CD4-positive, alpha-beta T cell treated with Interleukin-12 subunit alpha and Interleukin-12 subunit beta, for 1 hour (primary cell): ENCODE results near the gene PTCHD1.

Source experiments
- DNase-seq: peaks from one replicate; pipeline ENCODE4 v3.0.0-alpha.2; 2020

Gene PTCHD1

DNA sequence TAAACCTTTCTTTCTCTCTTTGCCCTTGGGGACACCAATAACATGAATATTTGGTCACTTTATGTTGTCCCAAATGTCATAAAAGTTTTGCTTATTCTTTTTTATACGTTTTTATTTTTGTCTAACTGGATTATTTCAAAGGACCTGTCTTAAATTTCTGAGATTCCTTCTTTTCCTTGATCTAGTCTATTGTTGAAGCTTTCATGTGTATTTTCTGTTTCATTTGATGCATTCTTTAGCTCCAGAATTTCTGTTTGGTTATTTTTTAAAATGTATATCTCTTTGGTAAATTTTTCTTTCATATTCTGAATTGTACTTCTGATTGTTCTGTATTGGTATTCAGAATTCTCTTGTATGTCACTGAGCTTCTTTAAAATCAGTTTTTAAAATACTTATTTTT lies 88.3 kb downstream of the PTCHD1 start:
- DNase-seq = no peak

DNA sequence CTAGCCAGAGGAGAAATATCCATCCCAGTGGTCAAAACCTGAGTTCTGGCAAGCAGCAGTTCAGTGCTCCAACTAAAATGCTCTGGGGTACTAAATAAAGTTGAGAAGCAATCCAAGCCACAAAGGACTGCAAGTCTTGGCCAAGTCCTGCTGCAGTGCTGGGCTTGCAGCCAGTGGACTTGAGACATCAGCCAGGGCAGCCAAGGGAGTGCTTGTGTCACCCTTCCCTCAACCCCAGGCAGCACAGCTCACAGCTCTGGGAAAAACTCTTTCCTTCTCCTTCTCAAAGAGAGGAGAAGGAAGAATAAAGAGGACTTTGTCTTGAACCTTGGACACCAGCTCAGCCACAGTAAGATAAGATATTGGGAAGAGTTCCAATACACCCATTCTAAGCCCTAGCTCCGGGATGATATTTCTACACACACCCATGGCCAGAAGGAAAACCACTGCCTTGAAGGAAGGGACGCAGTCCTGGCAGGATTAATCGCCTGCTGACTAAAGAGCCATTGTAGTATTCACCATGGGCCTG lies 99.8 kb downstream of the PTCHD1 start:
- DNase-seq = no peak

DNA sequence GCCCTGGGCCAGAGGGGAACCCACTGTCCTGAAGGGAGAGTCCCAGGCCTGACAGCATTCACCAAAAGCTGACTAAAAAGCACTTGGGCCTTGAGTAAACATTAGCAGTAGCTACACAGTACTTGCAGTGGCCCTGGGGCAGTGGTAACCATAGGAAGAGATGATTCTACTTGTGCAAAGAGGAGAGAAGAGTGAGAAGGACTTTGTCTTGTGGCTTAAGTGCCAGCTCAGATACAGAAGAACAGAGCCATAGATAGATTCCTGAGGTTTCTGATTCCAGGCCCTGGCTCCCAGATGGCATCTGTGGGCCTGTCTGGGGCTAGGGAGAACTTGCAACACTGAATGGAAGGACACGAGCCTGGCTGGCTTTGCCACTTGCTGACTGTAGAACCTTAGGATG lies 100.5 kb downstream of the PTCHD1 start:
- DNase-seq = no peak

DNA sequence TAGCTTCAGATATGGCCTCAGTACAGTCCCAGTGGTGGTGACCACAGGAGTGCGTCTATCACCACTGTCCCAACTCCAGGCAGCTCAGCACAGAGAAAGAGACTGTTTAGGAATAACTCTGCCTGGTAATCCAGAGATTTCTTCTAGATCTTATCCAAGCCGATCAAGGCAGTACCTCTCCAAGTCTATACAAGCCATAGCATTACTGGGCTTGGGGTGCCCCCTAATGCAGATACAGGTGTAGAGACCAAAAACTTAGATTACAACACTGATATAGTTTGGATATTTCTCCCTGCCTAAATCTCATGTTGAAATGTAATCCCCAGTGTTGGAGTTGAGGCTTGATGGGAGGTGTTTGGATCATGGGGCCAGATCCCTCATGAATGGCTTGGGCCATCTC lies 100.9 kb downstream of the PTCHD1 start:
- DNase-seq = no peak

DNA sequence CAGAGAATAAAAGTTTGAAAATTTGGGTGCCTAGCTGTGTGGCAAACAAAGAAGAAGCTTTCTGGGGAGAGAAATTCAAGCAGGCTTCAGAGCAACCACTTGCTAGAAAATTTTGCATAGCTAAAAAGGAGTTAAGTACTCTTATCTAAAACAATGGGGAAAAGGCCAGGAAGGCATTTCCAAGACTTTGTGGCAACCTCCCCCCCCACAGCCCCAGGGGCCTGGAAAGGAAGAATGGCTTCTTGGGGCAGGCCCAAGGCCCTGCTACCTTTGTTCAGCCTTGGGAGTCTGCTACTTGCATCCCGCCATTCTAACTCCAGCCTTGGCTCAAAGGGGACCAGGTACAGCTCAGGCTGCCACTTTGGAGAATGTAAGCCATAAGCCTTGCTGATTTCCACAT lies 102.2 kb downstream of the PTCHD1 start:
- no peak for DNase-seq

DNA sequence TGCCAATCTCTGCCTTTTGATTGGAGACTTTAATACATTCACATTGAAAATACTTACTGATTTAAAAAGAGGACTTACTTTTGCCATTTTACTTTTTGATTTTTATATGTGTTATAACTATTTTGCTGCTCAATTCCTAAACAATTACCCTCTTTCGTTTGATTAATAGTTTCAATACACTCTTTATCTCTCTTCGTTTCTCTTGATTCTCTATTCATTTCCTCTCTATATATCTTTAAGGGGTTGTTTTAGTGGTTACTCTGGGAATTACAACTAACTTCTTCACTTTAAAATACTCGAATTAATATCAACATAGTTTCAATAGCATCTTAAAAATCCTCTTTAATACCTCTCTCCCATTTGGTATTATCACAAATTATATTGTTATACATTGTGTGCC lies 116.6 kb downstream of the PTCHD1 start:
- no peak for DNase-seq
